ENCODE measurements around the gene TRMT1. TPM values are rescaled to one million over a fixed set of nuclear protein-coding genes. Genes with fewer than 3 reads are reported as not detected.

TRMT1 gene
- total and polyA plus RNA-seq, 2 of the 8 experiments (the other 6 are each of a cell fraction or from before 2014, with no cell fraction given), result 77.4 to 99.3 TPM

- POLR2A ChIA-PET (ENCODE audit: partially characterized antibody), result no interaction called here
- H4K8ac ChIP-seq (ENCODE audit: extremely low read depth, insufficient read depth, low read length), result no peak overlapping the region
- CTCF ChIA-PET (ENCODE audit: partially characterized antibody), result interaction anchor here (0.6 to 48.8 kb wide), 9 partner anchors 9 to 99 kb away, joined by 3 to 1145 read pairs (median 6); no protein-coding TSS in a partner anchor
- no peak overlapping the region for H2BK20ac ChIP-seq (ENCODE audit: low read length)
- H3K9ac ChIP-seq (replicated peaks in 1 of 4; ENCODE audit: extremely low read depth in 1 of 4, low read depth in 3 of 4, low read length in 3 of 4), result no peak overlapping the region
- 86% methylated on average over 6 of the region's 6 CpGs; no CpG with 5 or more reads in 1 of the 2 experiments for WGBS, 2 experiments (ENCODE audit: extremely low coverage in 1 of 2, insufficient coverage in 1 of 2, insufficient read length in 1 of 2, insufficient replicate concordance in 2 of 2, low coverage in 1 of 2, low lambda C conversion rate in 2 of 2, missing lambda C conversion rate in 1 of 2)
- no peak overlapping the region for H3K4ac ChIP-seq (replicated peaks; ENCODE audit: insufficient read length, low read depth, low read length)
- H3K14ac ChIP-seq (ENCODE audit: insufficient read length), result no peak overlapping the region
- peaks cover 0 to 3% of the 10 kb centered on the region in 2 experiments for H4K20me1 ChIP-seq (replicated peaks in 1 of 2; ENCODE audit: control insufficient read depth in 1 of 2, insufficient read depth in 2 of 2, low read length in 2 of 2)
- H3K18ac ChIP-seq (ENCODE audit: extremely low read depth, low read length), result no peak overlapping the region
- no peak overlapping the region for H2BK120ac ChIP-seq (replicated peaks; ENCODE audit: low read depth, low read length)
- TF ChIP-seq CHD1 (IDR thresholded peaks at IDR 0.05; ENCODE audit: low read depth, low read length) (no peak), TBP (IDR thresholded peaks at IDR 0.05; ENCODE audit: low read depth, low read length) (no peak)
- no peak overlapping the region for H3K4me3 ChIP-seq (ENCODE audit: extremely low read depth in 1 of 4, insufficient read depth in 2 of 4, low read depth in 3 of 4, low read length in 4 of 4)
- no peak overlapping the region for H2AK5ac ChIP-seq (ENCODE audit: low read depth, low read length)
- no peak overlapping the region for H2BK12ac ChIP-seq (ENCODE audit: low read depth, low read length)
- H3K56ac ChIP-seq (replicated peaks; ENCODE audit: insufficient read length, low read depth, low read length), result no peak overlapping the region
- no peak overlapping the region for H3K27ac ChIP-seq (ENCODE audit: low read depth, low read length)
- peaks cover 0 to 9% (median 3%) of the 10 kb centered on the region in 4 experiments; a peak in 4 of 7 replicates for H3K4me1 ChIP-seq (replicated peaks in 1 of 4; ENCODE audit: control insufficient read depth in 3 of 4, insufficient read depth in 4 of 4, low read length in 3 of 4)
- H3K79me2 ChIP-seq (ENCODE audit: control insufficient read depth in 1 of 2, insufficient read depth in 2 of 2, low read length in 2 of 2), result no peaks in the 10 kb centered on the region
- H3K9me3 ChIP-seq (ENCODE audit: insufficient read depth in 2 of 2, low read depth in 1 of 2, low read length in 1 of 2), result no peaks in the 10 kb centered on the region
- peaks cover 31 to 51% (median 44%) of the 10 kb centered on the region in 4 experiments for H3K27me3 ChIP-seq (replicated peaks in 1 of 4; ENCODE audit: control insufficient read depth in 3 of 4, extremely low read depth in 1 of 4, insufficient read depth in 3 of 4, low read length in 3 of 4)
- H2BK5ac ChIP-seq (ENCODE audit: low read depth, low read length), result no peak overlapping the region
- no peaks in the 10 kb centered on the region for H3K79me1 ChIP-seq (ENCODE audit: low read depth, low read length)
- H3K23me2 ChIP-seq (ENCODE audit: low read depth, low read length), result peaks cover 6% of the 10 kb centered on the region; the same call in 1 of the 2 replicates
- no peak for FAIRE-seq
- H3K4me2 ChIP-seq (ENCODE audit: insufficient read depth in 1 of 2, low read depth in 2 of 2, low read length in 2 of 2), result no peak overlapping the region
- H2BK15ac ChIP-seq (ENCODE audit: low read length), result no peak overlapping the region
- no peak overlapping the region for H3K23ac ChIP-seq (ENCODE audit: insufficient read length)
- H3K36me3 ChIP-seq (ENCODE audit: control insufficient read depth in 2 of 4, insufficient read depth in 4 of 4, low read length in 3 of 4), result no peaks in the 10 kb centered on the region
- H4K5ac ChIP-seq (ENCODE audit: insufficient read length, low read depth, low read length), result no peak overlapping the region
- no peak overlapping the region for H4K91ac ChIP-seq (replicated peaks; ENCODE audit: insufficient read length, low read length)
- H2AFZ ChIP-seq (ENCODE audit: low read length), result no peak overlapping the region
- no peak for DNase-seq (ENCODE audit: low read depth in 1 of 2, low spot score in 2 of 2)
These were observed 52.4 kb downstream of the TRMT1 start for GRCh38 chr19:13064092-13064489.

Data from H1 (cell line).